ENCODE data around the gene XRCC3. TPM values are rescaled to one million over a fixed set of nuclear protein-coding genes. Genes with fewer than 3 reads are reported as not detected.

The XRCC3 gene
- total and polyA plus RNA-seq, 2 of the 8 experiments (the other 6 are each of a cell fraction or from before 2014, with no cell fraction given): 36.9 to 41.8 TPM

DNA sequence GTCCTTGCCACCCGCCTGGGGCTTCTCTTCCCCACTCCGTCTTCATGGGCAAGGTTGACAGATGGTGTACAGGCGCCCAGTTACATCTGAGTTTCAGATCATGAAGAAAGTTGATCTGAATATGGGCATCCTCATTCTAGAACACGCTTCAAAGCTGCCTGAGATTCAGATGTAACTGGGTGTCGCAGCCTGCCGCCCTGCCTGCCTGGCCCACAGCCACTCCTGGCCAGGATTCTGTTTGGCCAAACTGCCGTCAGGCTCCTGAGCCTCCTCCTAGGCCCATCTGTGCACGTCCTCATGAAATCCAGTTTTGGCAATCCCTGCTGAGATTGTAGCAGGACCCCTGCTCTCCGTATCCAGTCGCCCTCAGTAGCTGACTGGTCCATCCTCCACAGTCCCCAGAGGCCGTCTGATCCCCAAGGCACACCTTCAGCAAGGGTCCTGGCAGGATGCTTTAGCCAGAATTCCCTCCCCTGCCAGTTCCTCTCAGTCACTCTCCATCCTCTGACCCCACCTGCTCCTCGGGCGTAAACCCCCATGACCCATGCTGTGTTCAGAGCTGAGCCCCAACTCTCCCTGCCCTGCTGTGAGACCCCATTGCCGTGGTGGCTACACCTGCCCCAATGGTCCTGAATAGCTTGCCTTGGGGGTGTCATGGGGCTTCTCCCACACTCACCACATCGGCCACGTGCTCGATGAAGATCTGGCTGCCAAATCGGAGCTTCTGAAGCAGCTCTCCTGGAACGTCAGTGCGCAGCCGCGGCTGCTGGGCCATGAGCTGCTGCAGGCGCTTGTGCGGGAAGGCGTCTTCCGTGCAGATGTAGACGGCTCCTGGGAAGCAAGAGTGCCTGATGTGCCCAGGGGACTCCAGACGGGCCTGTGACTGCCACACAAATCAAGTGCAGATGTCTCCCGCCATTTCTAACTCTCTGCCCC, 12.5 kb downstream of the XRCC3 start:
- Histone ChIP-seq H3K79me1 (ENCODE audit: low read depth, low read length) (peaks cover 6% of the 10 kb centered on the region; the same call in 1 of the 2 replicates), H3K23ac (ENCODE audit: insufficient read length) (no peak overlapping the region)
- CTCF ChIA-PET (ENCODE audit: partially characterized antibody): interaction anchor here (0.9 kb wide), 1 partner anchor 198 kb away, joined by 5 read pairs; no protein-coding TSS in a partner anchor

More for the DNA sequence above, 12.5 kb downstream of the XRCC3 start:
- H3K56ac ChIP-seq (replicated peaks; ENCODE audit: insufficient read length, low read depth, low read length): no peak overlapping the region
- H3K9ac ChIP-seq (replicated peaks in 1 of 4; ENCODE audit: extremely low read depth in 1 of 4, low read depth in 3 of 4, low read length in 3 of 4): no peak overlapping the region
- no peaks in the 10 kb centered on the region; a peak in 1 of 7 replicates for H3K4me1 ChIP-seq (replicated peaks in 1 of 4; ENCODE audit: control insufficient read depth in 3 of 4, insufficient read depth in 4 of 4, low read length in 3 of 4)
- no peak overlapping the region for H3K18ac ChIP-seq (ENCODE audit: extremely low read depth, low read length)
- no peak overlapping the region for H3K14ac ChIP-seq (ENCODE audit: insufficient read length)
- POLR2A ChIA-PET (ENCODE audit: partially characterized antibody): interaction anchor here (0.6 to 6.6 kb wide), 10 partner anchors 8 to 180 kb away, joined by 3 to 74 read pairs (median 6); partner anchors contain the start of gene CKB
- DNase-seq (ENCODE audit: low read depth in 1 of 2, low spot score in 2 of 2) (no peak), FAIRE-seq (no peak)
- no peak overlapping the region for H4K91ac ChIP-seq (replicated peaks; ENCODE audit: insufficient read length, low read length)
- H3K4ac ChIP-seq (replicated peaks; ENCODE audit: insufficient read length, low read depth, low read length): no peak overlapping the region
- no peaks in the 10 kb centered on the region for H3K27me3 ChIP-seq (replicated peaks in 1 of 4; ENCODE audit: control insufficient read depth in 3 of 4, extremely low read depth in 1 of 4, insufficient read depth in 3 of 4, low read length in 3 of 4)
- H4K5ac ChIP-seq (ENCODE audit: insufficient read length, low read depth, low read length): no peak overlapping the region
- no peak overlapping the region for H3K4me3 ChIP-seq (ENCODE audit: extremely low read depth in 1 of 4, insufficient read depth in 2 of 4, low read depth in 3 of 4, low read length in 4 of 4)
- H3K36me3 ChIP-seq (ENCODE audit: control insufficient read depth in 2 of 4, insufficient read depth in 4 of 4, low read length in 3 of 4): peaks cover 5 to 49% (median 26%) of the 10 kb centered on the region in 4 experiments; a peak in 7 of 8 replicates
- H2BK15ac ChIP-seq (ENCODE audit: low read length): no peak overlapping the region
- no peak overlapping the region for H2BK12ac ChIP-seq (ENCODE audit: low read depth, low read length)
- H3K27ac ChIP-seq (ENCODE audit: low read depth, low read length): no peak overlapping the region
- no peak overlapping the region for H3K4me2 ChIP-seq (ENCODE audit: insufficient read depth in 1 of 2, low read depth in 2 of 2, low read length in 2 of 2)
- no peaks in the 10 kb centered on the region for H3K23me2 ChIP-seq (ENCODE audit: low read depth, low read length)
- H4K8ac ChIP-seq (ENCODE audit: extremely low read depth, insufficient read depth, low read length): peak overlapping the region; percentile 0; the same call in 1 of the 2 replicates
- no peak overlapping the region for H2AK5ac ChIP-seq (ENCODE audit: low read depth, low read length)
- no peak overlapping the region for H2AFZ ChIP-seq (ENCODE audit: low read length)
- H2BK5ac ChIP-seq (ENCODE audit: low read depth, low read length): no peak overlapping the region
- peaks cover 10 to 31% of the 10 kb centered on the region in 2 experiments for H4K20me1 ChIP-seq (replicated peaks in 1 of 2; ENCODE audit: control insufficient read depth in 1 of 2, insufficient read depth in 2 of 2, low read length in 2 of 2)
- WGBS, 2 experiments (ENCODE audit: extremely low coverage in 1 of 2, insufficient coverage in 1 of 2, insufficient read length in 1 of 2, insufficient replicate concordance in 2 of 2, low coverage in 1 of 2, low lambda C conversion rate in 2 of 2, missing lambda C conversion rate in 1 of 2): 94% methylated on average over 29 of the region's 29 CpGs; no CpG with 5 or more reads in 1 of the 2 experiments
- H3K9me3 ChIP-seq (ENCODE audit: insufficient read depth in 2 of 2, low read depth in 1 of 2, low read length in 1 of 2): no peaks in the 10 kb centered on the region
- H2BK120ac ChIP-seq (replicated peaks; ENCODE audit: low read depth, low read length): no peak overlapping the region
- no peaks in the 10 kb centered on the region for H3K79me2 ChIP-seq (ENCODE audit: control insufficient read depth in 1 of 2, insufficient read depth in 2 of 2, low read length in 2 of 2)
- H2BK20ac ChIP-seq (ENCODE audit: low read length): no peak overlapping the region

Measured in H1 (cell line).